WTC11 (cell line): ENCODE results near the gene GALNT6.

ENCODE experiments used
- AFF4 ChIP-seq: sonication (generic); formaldehyde crosslinking; IDR thresholded peaks from 2 replicates; pipeline ENCODE4 v1.8.1; 2023; ENCODE audit warnings: mild to moderate bottlenecking, missing genetic modification reagents, borderline replicate concordance
- IRF1 ChIP-seq: sonication (generic); formaldehyde crosslinking; IDR thresholded peaks from 2 replicates; pipeline ENCODE4 v1.8.0; 2023; ENCODE audit warnings: missing genetic modification reagents
- SMAD3 ChIP-seq: sonication (generic); formaldehyde crosslinking; IDR thresholded peaks from 2 replicates; pipeline ENCODE4 v1.8.0; 2022; ENCODE audit warnings: missing genetic modification reagents, mild to moderate bottlenecking, borderline replicate concordance
- SP1 ChIP-seq: sonication (generic); formaldehyde crosslinking; conservative IDR thresholded peaks from 2 replicates; pipeline ENCODE4 v1.8.1; 2022; ENCODE audit warnings: missing genetic modification reagents
- TEAD1 ChIP-seq: sonication (generic); formaldehyde crosslinking; IDR thresholded peaks from 2 replicates; pipeline ENCODE4 v1.8.0; 2022; ENCODE audit warnings: mild to moderate bottlenecking, missing genetic modification reagents
- ZNF263 ChIP-seq: sonication (generic); formaldehyde crosslinking; IDR thresholded peaks from 2 replicates; pipeline ENCODE4 v1.8.1; 2022; ENCODE audit warnings: low read depth, mild to moderate bottlenecking, moderate library complexity, missing genetic modification reagents
- TF ChIP-seq, protein P1 (sequence below): sonication (generic); formaldehyde crosslinking; conservative IDR thresholded peaks from 2 replicates; pipeline ENCODE4 v1.8.1; 2022; ENCODE audit warnings: mild to moderate bottlenecking, missing genetic modification reagents
- TF ChIP-seq, protein P2 (sequence below): fragments of 200-600 bp; IDR thresholded peaks from 2 replicates; pipeline ENCODE4 v1.8.0; 2022; ENCODE audit warnings: antibody characterized with exemption
- TF ChIP-seq, protein P3 (sequence below): sonication (generic); formaldehyde crosslinking; IDR thresholded peaks from 2 replicates; pipeline ENCODE4 v1.8.1; 2023; ENCODE audit warnings: mild to moderate bottlenecking, missing genetic modification reagents, moderate library complexity
- TF ChIP-seq, protein P4 (sequence below): sonication (generic); formaldehyde crosslinking; IDR thresholded peaks from 2 replicates; pipeline ENCODE4 v1.8.1; 2022; ENCODE audit warnings: mild to moderate bottlenecking, missing genetic modification reagents, moderate library complexity, borderline replicate concordance

DNA sequence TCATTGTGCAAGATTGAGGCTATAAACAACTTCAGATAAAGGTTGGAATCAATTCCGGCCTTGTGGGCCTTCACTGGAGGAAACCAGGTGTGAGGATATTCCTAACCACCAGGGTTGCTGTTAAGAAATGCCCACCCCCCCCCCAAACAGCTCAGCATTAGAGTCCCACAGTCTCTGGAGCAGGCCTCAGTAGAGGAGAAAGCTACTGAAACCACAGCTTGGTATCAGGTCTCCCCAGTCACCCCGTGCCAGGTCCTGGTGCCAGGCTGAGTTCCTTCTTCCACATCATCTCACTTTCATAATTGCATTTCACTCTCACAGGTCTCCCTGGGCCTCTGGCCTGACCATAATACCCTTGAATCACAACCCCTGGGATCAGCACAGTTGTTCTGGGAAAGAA is 12.5 kb downstream of the GALNT6 start:
- no peak for TF ChIP-seq AFF4 (CRISPR knock-in tag)
- TF ChIP-seq, protein P1, sequence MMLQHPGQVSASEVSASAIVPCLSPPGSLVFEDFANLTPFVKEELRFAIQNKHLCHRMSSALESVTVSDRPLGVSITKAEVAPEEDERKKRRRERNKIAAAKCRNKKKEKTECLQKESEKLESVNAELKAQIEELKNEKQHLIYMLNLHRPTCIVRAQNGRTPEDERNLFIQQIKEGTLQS (CRISPR knock-in tag) = no peak
- TF ChIP-seq, protein P2, sequence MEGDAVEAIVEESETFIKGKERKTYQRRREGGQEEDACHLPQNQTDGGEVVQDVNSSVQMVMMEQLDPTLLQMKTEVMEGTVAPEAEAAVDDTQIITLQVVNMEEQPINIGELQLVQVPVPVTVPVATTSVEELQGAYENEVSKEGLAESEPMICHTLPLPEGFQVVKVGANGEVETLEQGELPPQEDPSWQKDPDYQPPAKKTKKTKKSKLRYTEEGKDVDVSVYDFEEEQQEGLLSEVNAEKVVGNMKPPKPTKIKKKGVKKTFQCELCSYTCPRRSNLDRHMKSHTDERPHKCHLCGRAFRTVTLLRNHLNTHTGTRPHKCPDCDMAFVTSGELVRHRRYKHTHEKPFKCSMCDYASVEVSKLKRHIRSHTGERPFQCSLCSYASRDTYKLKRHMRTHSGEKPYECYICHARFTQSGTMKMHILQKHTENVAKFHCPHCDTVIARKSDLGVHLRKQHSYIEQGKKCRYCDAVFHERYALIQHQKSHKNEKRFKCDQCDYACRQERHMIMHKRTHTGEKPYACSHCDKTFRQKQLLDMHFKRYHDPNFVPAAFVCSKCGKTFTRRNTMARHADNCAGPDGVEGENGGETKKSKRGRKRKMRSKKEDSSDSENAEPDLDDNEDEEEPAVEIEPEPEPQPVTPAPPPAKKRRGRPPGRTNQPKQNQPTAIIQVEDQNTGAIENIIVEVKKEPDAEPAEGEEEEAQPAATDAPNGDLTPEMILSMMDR = no peak
- TF ChIP-seq ZNF263 (CRISPR knock-in tag) = no peak
- TF ChIP-seq SP1 = no peak
- TF ChIP-seq, protein P3, sequence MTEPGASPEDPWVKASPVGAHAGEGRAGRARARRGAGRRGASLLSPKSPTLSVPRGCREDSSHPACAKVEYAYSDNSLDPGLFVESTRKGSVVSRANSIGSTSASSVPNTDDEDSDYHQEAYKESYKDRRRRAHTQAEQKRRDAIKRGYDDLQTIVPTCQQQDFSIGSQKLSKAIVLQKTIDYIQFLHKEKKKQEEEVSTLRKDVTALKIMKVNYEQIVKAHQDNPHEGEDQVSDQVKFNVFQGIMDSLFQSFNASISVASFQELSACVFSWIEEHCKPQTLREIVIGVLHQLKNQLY (CRISPR knock-in tag) = no peak
- TF ChIP-seq, protein P4, sequence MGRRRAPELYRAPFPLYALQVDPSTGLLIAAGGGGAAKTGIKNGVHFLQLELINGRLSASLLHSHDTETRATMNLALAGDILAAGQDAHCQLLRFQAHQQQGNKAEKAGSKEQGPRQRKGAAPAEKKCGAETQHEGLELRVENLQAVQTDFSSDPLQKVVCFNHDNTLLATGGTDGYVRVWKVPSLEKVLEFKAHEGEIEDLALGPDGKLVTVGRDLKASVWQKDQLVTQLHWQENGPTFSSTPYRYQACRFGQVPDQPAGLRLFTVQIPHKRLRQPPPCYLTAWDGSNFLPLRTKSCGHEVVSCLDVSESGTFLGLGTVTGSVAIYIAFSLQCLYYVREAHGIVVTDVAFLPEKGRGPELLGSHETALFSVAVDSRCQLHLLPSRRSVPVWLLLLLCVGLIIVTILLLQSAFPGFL (CRISPR knock-in tag) = no peak
- no peak for TF ChIP-seq IRF1 (CRISPR knock-in tag)
- TF ChIP-seq SMAD3 (CRISPR knock-in tag) = no peak
- TF ChIP-seq TEAD1 = no peak
